GM18951 (cell line): ENCODE data around the gene PTH1R.

Source experiments
- POLR2A ChIP-seq: IDR thresholded peaks from 4 replicates; pipeline ENCODE4 v1.6.1; 2011; ENCODE audit warnings: mild to moderate bottlenecking; ENCODE audit not compliant: insufficient read length, insufficient read depth; ENCODE audit errors: extremely low read depth
- in situ Hi-C: fragments of 300-500 bp; cut with MboI; formaldehyde crosslinking; loops from one replicate; pipeline ENCODE4 v1.12.0; 2022; ENCODE audit warnings: low sequenced_read_pairs, mixed read lengths, inconsistent platforms; ENCODE audit not compliant: unreplicated experiment

PTH1R gene

GRCh38 chr3:46853441-46854415 is 23.8 kb upstream of the PTH1R start:
- in situ Hi-C loops = no loop called here
- no peak for TF ChIP-seq POLR2A

GRCh38 chr3:46854555-46854991 is 22.9 kb upstream of the PTH1R start:
- no peak for TF ChIP-seq POLR2A
- in situ Hi-C loops = no loop called here

DNA sequence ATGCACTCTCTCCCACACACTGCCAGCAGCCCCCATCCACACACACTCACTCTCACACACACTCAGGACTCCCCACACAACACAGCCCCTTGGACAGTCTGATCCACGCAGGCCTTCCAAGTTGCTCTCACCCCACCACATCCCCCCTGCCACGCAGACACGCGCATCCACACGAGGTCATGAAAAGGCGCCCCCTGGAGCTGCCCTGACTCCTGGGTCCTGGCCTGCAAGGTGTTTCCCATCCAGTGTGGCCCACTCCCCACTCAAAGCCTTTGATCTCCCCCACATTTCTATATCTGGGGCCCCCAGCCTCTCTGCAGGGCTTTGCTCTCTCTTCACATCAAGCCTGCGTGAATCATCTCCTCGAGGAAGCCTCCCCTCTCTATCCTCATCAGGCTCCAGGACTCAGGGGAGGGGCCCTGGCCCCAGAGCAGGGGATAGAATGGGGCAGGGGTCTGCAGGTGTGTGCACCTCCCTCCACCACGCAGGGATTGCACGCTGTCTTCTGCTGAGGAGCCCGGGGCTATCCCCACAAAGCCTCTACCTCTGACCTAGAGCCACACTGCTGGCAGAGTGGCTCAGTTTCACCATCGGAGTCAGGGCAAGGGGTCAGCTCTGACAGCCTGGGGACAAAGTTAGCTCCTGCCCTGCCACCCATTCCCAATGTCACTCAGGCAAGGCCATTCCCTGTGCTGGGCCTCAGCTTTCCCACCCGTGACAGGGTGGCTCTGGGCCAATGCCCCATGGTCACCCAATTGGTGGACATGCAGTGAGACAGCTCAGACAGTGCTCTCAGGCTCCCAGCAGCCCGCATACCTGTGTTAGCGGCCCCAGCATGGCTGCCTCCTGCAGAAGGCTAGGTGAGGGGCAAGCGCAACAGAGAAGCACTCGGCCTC is 20.7 kb upstream of the PTH1R start:
- in situ Hi-C loops = no loop called here
- TF ChIP-seq POLR2A = no peak

- no peak for TF ChIP-seq POLR2A
- in situ Hi-C loops = no loop called here
Observed at GRCh38 chr3:46857485-46858341, 19.8 kb upstream of the PTH1R start.

- TF ChIP-seq POLR2A = no peak
- in situ Hi-C loops = no loop called here
Observed at GRCh38 chr3:46858456-46858855, 19.1 kb upstream of the PTH1R start.

GRCh38 chr3:46859001-46859710 is 18.4 kb upstream of the PTH1R start:
- no peak for TF ChIP-seq POLR2A

DNA sequence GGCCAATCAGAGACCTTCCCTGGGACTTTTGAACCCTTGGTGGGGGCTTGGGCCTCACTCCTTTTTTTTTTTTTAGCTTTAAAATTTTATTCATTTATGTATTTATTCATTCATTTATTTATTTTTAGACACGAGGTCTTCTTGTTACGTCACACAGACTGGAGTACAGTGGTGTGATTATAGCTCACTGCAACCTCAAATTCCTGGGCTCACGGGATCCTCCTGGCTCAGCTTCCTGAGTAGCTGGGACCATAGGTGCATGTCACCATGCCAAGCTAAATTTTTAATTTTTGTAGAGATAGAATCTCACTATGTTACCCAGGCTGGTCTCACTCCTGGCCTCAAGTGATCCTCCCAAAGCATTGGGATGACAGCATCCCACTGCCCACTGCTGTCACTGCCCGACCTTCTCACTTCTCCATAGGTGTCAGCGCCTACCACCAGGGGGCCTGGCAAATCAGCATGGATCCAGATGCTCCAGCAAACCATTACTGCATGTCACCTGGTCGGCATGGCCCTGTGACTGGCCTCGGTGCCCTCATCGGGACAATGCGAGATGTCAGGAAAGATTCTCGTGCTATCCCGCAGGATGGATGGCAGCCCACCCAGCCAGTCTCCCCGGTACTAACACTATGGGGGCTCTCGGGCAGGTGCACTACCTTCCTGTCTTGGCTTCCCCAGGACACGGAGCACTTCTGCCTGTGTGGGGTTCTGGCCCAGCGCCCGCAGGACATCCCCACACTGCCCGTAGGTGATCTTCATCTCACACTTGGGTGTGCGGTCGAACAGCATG is 17.3 kb upstream of the PTH1R start:
- in situ Hi-C loops = no loop called here

More at GRCh38 chr3:46859001-46859710, 18.4 kb upstream of the PTH1R start:
- in situ Hi-C loops = no loop called here

DNA sequence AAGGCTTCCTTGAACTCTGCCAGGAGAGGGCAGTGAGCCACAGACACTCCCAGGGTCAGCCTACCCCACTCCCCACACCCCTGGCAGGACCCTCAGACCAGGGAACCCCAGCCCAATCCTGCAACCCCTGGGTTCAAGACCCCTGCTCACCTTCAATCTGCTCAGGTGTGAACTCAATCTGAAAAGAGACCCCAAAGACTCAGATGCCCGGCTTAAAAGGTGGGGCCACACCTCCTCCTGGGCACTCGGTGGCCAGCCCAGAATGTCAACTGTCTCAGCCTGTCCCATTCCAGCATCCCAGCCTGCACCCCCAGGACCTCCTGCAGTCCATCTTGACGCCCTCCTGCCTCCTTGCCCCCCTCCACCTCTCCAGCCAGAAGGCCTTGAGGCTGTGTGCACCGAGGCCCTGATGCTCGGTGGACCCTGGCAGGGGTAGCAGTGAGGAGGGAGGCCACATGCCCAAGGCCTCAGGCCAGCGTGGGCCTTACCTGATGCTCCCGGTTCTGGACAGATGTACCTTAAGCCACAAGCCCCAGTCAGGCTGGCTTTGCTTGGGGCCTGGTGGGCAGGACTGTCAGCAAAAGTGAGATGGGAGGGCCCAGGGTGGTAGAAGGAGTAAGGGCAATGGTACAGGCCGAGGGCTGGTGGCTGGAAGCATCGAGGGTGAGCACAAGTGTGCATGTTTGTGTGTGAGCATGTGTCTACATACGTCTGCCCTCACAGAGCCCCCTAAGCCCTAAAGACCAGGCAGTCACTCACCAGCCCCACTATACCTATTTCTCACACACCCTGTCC is 16.5 kb upstream of the PTH1R start:
- in situ Hi-C loops = no loop called here
- no peak for TF ChIP-seq POLR2A

More for the DNA sequence above, 17.3 kb upstream of the PTH1R start:
- no peak for TF ChIP-seq POLR2A

- TF ChIP-seq POLR2A = no peak
- in situ Hi-C loops = no loop called here
Observed at GRCh38 chr3:46861605-46862368, 15.7 kb upstream of the PTH1R start.
